Measurements from ENCODE around the gene CDHR1. TPM values are rescaled to one million over a fixed set of nuclear protein-coding genes. Genes with fewer than 3 reads are reported as not detected.

Gene CDHR1
- total RNA-seq, 1 experiment from 2014 or later: not detected

- no TSS peak for BruUV-seq (replicated peaks)
- POLR2A ChIA-PET: interaction anchor here (1.0 to 1.3 kb wide), 2 partner anchors 14 to 53 kb away, joined by 3 to 4 read pairs; no protein-coding TSS in a partner anchor
- DNase-seq (ENCODE audit: unreplicated experiment): no peak
- Mint-ChIP-seq H3K4me3 (ENCODE audit: unreplicated experiment) (no peak overlapping the region), H3K27ac (ENCODE audit: low read depth, unreplicated experiment) (no peak overlapping the region), H3K4me1 (ENCODE audit: insufficient read depth, unreplicated experiment) (no peaks in the 10 kb centered on the region), H3K9me3 (ENCODE audit: unreplicated experiment) (no peaks in the 10 kb centered on the region), H3K36me3 (ENCODE audit: insufficient read depth, unreplicated experiment) (no peaks in the 10 kb centered on the region), H3K27me3 (ENCODE audit: insufficient read depth, unreplicated experiment) (peaks cover 39% of the 10 kb centered on the region)
- TF ChIP-seq CTCF (IDR thresholded peaks at IDR 0.05; ENCODE audit: unreplicated experiment): no peak
- intact Hi-C loops (cut with micrococcal nuclease): loop anchor here (10.0 kb wide), 1 partner anchor 146 kb away; no protein-coding TSS in a partner anchor
- CTCF ChIA-PET: interaction anchor here (0.6 to 9.2 kb wide), 5 partner anchors 9 to 109 kb away, joined by 4 to 210 read pairs (median 58); no protein-coding TSS in a partner anchor
These were observed 6.9 kb downstream of the CDHR1 start for GRCh38 chr10:84201244-84201606.

- no peak overlapping the region for H3K4me3 Mint-ChIP-seq (ENCODE audit: unreplicated experiment)
- peaks cover 39% of the 10 kb centered on the region for H3K27me3 Mint-ChIP-seq (ENCODE audit: insufficient read depth, unreplicated experiment)
- no peak for DNase-seq (ENCODE audit: unreplicated experiment)
- ChIA-PET POLR2A (interaction anchor here (0.6 to 1.0 kb wide), 2 partner anchors 54 to 250 kb away, joined by 3 to 4 read pairs; no protein-coding TSS in a partner anchor), CTCF (interaction anchor here (0.6 to 9.2 kb wide), 6 partner anchors 10 to 132 kb away, joined by 3 to 210 read pairs (median 32); no protein-coding TSS in a partner anchor)
- H3K9me3 Mint-ChIP-seq (ENCODE audit: unreplicated experiment): no peaks in the 10 kb centered on the region
- intact Hi-C loops (cut with micrococcal nuclease): loop anchor here (10.0 kb wide), 1 partner anchor 147 kb away; no protein-coding TSS in a partner anchor
- TF ChIP-seq CTCF (IDR thresholded peaks at IDR 0.05; ENCODE audit: unreplicated experiment): no peak
- no TSS peak for BruUV-seq (replicated peaks)
- no peaks in the 10 kb centered on the region for H3K36me3 Mint-ChIP-seq (ENCODE audit: insufficient read depth, unreplicated experiment)
- H3K4me1 Mint-ChIP-seq (ENCODE audit: insufficient read depth, unreplicated experiment): no peaks in the 10 kb centered on the region
- no peak overlapping the region for H3K27ac Mint-ChIP-seq (ENCODE audit: low read depth, unreplicated experiment)
These were observed 7.3 kb downstream of the CDHR1 start for GRCh38 chr10:84201682-84202081.

GRCh38 chr10:84202349-84202748 lies 8.0 kb downstream of the CDHR1 start:
- no peaks in the 10 kb centered on the region for H3K36me3 Mint-ChIP-seq (ENCODE audit: insufficient read depth, unreplicated experiment)
- no peak for TF ChIP-seq CTCF (IDR thresholded peaks at IDR 0.05; ENCODE audit: unreplicated experiment)
- intact Hi-C loops (cut with micrococcal nuclease): loop anchor here (10.0 kb wide), 1 partner anchor 148 kb away; no protein-coding TSS in a partner anchor
- no peak overlapping the region for H3K27ac Mint-ChIP-seq (ENCODE audit: low read depth, unreplicated experiment)
- H3K4me1 Mint-ChIP-seq (ENCODE audit: insufficient read depth, unreplicated experiment): no peaks in the 10 kb centered on the region
- ChIA-PET POLR2A (interaction anchor here (0.6 kb wide), 1 partner anchor 250 kb away, joined by 3 read pairs; no protein-coding TSS in a partner anchor), CTCF (interaction anchor here (0.6 to 9.2 kb wide), 6 partner anchors 10 to 131 kb away, joined by 3 to 210 read pairs (median 32); no protein-coding TSS in a partner anchor)
- BruUV-seq (replicated peaks): no TSS peak
- DNase-seq (ENCODE audit: unreplicated experiment): no peak
- H3K27me3 Mint-ChIP-seq (ENCODE audit: insufficient read depth, unreplicated experiment): peaks cover 39% of the 10 kb centered on the region
- no peak overlapping the region for H3K4me3 Mint-ChIP-seq (ENCODE audit: unreplicated experiment)
- no peaks in the 10 kb centered on the region for H3K9me3 Mint-ChIP-seq (ENCODE audit: unreplicated experiment)

- DNase-seq (ENCODE audit: unreplicated experiment): peak; percentile 33
- Mint-ChIP-seq H3K27ac (ENCODE audit: low read depth, unreplicated experiment) (no peak overlapping the region), H3K4me1 (ENCODE audit: insufficient read depth, unreplicated experiment) (no peaks in the 10 kb centered on the region), H3K9me3 (ENCODE audit: unreplicated experiment) (no peaks in the 10 kb centered on the region), H3K4me3 (ENCODE audit: unreplicated experiment) (no peak overlapping the region), H3K27me3 (ENCODE audit: insufficient read depth, unreplicated experiment) (peaks cover 41% of the 10 kb centered on the region), H3K36me3 (ENCODE audit: insufficient read depth, unreplicated experiment) (no peaks in the 10 kb centered on the region)
- TF ChIP-seq CTCF (IDR thresholded peaks at IDR 0.05; ENCODE audit: unreplicated experiment): peak; percentile 44
- no TSS peak for BruUV-seq (replicated peaks)
- intact Hi-C loops (cut with micrococcal nuclease): loop anchor here (10.0 kb wide), 1 partner anchor 149 kb away; no protein-coding TSS in a partner anchor
- ChIA-PET CTCF (interaction anchor here (0.6 to 9.2 kb wide), 9 partner anchors 10 to 333 kb away, joined by 3 to 210 read pairs (median 13); partner anchors contain the start of genes CDHR1, GHITM and GPR15LG), POLR2A (interaction anchor here (1.3 kb wide), 1 partner anchor 55 kb away, joined by 3 read pairs; no protein-coding TSS in a partner anchor)
These were observed 9.8 kb downstream of the CDHR1 start for GRCh38 chr10:84204122-84204521.

All from MCF 10A (cell line).